Measurements from ENCODE around the gene RAPGEF1. TPM values are rescaled to one million over a fixed set of nuclear protein-coding genes. Genes with fewer than 3 reads are reported as not detected.

Gene RAPGEF1
- total and polyA plus RNA-seq, 9 of the 15 experiments (the other 6 are each of a cell fraction or from before 2014, with no cell fraction given), result 0.06 to 44.1 (median 19.9) TPM

DNA sequence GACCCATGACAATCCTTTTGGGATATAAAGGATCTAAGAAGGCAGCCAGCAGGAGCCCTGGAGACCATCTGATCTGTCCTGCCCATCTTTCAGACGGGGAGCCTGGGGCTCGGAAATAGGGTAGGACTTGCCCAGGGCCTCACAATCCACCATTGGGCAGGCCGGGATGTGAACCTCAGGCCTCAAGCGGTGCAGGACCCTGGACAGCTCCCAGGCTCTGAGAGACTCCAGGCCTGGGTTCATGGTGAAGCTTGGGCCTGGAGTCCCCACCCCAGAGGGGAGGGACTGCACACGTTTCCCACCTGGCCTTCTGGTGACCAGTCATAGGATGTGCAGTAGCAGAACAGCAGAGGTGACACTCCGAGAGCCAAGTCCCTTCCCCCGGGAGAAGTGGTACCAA, 36.6 kb upstream of the RAPGEF1 start (continued):
- TF ChIP-seq, protein P1, sequence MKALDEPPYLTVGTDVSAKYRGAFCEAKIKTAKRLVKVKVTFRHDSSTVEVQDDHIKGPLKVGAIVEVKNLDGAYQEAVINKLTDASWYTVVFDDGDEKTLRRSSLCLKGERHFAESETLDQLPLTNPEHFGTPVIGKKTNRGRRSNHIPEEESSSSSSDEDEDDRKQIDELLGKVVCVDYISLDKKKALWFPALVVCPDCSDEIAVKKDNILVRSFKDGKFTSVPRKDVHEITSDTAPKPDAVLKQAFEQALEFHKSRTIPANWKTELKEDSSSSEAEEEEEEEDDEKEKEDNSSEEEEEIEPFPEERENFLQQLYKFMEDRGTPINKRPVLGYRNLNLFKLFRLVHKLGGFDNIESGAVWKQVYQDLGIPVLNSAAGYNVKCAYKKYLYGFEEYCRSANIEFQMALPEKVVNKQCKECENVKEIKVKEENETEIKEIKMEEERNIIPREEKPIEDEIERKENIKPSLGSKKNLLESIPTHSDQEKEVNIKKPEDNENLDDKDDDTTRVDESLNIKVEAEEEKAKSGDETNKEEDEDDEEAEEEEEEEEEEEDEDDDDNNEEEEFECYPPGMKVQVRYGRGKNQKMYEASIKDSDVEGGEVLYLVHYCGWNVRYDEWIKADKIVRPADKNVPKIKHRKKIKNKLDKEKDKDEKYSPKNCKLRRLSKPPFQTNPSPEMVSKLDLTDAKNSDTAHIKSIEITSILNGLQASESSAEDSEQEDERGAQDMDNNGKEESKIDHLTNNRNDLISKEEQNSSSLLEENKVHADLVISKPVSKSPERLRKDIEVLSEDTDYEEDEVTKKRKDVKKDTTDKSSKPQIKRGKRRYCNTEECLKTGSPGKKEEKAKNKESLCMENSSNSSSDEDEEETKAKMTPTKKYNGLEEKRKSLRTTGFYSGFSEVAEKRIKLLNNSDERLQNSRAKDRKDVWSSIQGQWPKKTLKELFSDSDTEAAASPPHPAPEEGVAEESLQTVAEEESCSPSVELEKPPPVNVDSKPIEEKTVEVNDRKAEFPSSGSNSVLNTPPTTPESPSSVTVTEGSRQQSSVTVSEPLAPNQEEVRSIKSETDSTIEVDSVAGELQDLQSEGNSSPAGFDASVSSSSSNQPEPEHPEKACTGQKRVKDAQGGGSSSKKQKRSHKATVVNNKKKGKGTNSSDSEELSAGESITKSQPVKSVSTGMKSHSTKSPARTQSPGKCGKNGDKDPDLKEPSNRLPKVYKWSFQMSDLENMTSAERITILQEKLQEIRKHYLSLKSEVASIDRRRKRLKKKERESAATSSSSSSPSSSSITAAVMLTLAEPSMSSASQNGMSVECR (CRISPR knock-in tag; IDR thresholded peaks at IDR 0.05), result no peak
- TF ChIP-seq KDM5B (IDR thresholded peaks at IDR 0.05; ENCODE audit: insufficient replicate concordance, low read depth, low read length), result no peak
- TF ChIP-seq EHMT2 (IDR thresholded peaks at IDR 0.05), result peak; percentile 97
- TF ChIP-seq EGR1 (conservative IDR thresholded peaks at IDR 0.05), result no peak
- 0 out of 2 replicates have a peak, but pooled peaks have one; percentile 47 for TF ChIP-seq ZNF766 (CRISPR knock-in tag; conservative IDR thresholded peaks at IDR 0.05)

DNA sequence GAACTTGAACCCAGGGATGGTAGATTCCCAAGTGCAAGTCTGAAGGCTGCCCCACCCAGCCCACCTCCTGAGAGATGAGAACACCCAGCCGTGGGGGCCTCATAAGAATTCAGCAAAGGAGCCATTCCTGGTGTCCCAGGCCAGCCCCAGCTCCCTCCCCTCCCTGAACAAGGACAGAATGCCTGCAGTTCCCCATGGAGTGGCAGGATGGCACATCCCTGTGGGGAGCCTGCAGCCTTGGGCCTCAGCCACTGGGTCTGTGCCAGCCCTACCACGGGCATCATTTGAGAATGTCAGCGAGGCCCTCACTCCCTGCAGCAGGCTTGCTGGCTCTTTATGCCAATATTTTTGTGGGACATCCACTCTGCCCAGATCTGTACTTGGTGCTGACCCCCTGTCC, 36.2 kb upstream of the RAPGEF1 start:
- peaks cover 2 to 41% of the 10 kb centered on the region in 2 experiments; a peak in 3 of 5 replicates for H3K27me3 ChIP-seq (ENCODE audit: control insufficient read depth in 2 of 2, insufficient read depth in 2 of 2, low read length in 2 of 2)
- H3K79me2 ChIP-seq (ENCODE audit: control insufficient read depth, insufficient read depth, low read length), result no peaks in the 10 kb centered on the region
- in situ Hi-C loops (cut with MboI) (no loop called here), intact Hi-C loops (cut with micrococcal nuclease) (no loop called here)
- no peak overlapping the region for H3K27ac ChIP-seq (ENCODE audit: extremely low read depth, low read depth, low read length)
- no TSS peak for BruUV-seq (replicated peaks)
- FAIRE-seq (no peak), DNase-seq (ENCODE audit: extremely low read depth in 1 of 4, low spot score in 3 of 4) (no peak), ATAC-seq (no peak)
- no peak overlapping the region for H3K4me3 ChIP-seq
- H3K4me2 ChIP-seq (ENCODE audit: insufficient read depth, low read length), result no peak overlapping the region
- H3K36me3 ChIP-seq (ENCODE audit: control insufficient read depth, insufficient read depth, low read length), result no peaks in the 10 kb centered on the region
- POLR2A ChIA-PET, result no interaction called here
- H3K9me1 ChIP-seq (ENCODE audit: control insufficient read depth, insufficient read depth, low read length), result no peaks in the 10 kb centered on the region
- no peaks in the 10 kb centered on the region for H3K9me3 ChIP-seq (replicated peaks; ENCODE audit: control insufficient read depth, insufficient read depth, low read depth, low read length)
- CTCF ChIA-PET (ENCODE audit: low intra/inter-chr PET ratio), result no interaction called here
- peaks cover 3% of the 10 kb centered on the region; the same call in 1 of the 2 replicates for H4K20me1 ChIP-seq (replicated peaks; ENCODE audit: control insufficient read depth, insufficient read depth, low read length)
- WGBS (ENCODE audit: insufficient coverage, low coverage, missing lambda C conversion rate), result 0% methylated on average over 3 of the region's 3 CpGs
- no peak overlapping the region for H3K9ac ChIP-seq (ENCODE audit: insufficient read depth in 1 of 2, low read depth in 2 of 2, low read length in 2 of 2)
- peaks cover 0 to 3% of the 10 kb centered on the region in 2 experiments; a peak in 2 of 5 replicates for H3K4me1 ChIP-seq (replicated peaks in 1 of 2; ENCODE audit: control insufficient read depth in 2 of 2, insufficient read depth in 2 of 2, low read length in 2 of 2)
- H2AFZ ChIP-seq (ENCODE audit: low read depth, low read length), result no peak overlapping the region
- TF ChIP-seq EWSR1 (IDR thresholded peaks at IDR 0.05; ENCODE audit: borderline replicate concordance, low read depth, partially characterized antibody), result no peak
- TF ChIP-seq, protein P2, sequence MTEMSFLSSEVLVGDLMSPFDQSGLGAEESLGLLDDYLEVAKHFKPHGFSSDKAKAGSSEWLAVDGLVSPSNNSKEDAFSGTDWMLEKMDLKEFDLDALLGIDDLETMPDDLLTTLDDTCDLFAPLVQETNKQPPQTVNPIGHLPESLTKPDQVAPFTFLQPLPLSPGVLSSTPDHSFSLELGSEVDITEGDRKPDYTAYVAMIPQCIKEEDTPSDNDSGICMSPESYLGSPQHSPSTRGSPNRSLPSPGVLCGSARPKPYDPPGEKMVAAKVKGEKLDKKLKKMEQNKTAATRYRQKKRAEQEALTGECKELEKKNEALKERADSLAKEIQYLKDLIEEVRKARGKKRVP (CRISPR knock-in tag; IDR thresholded peaks at IDR 0.05), result no peak
- no peak for TF ChIP-seq BACH1 (tag; IDR thresholded peaks at IDR 0.05)
- no peak for TF ChIP-seq PRMT5 (CRISPR knock-in tag; IDR thresholded peaks at IDR 0.05)
- no peak for TF ChIP-seq ZNF583 (CRISPR knock-in tag; IDR thresholded peaks at IDR 0.05)
- no peak for TF ChIP-seq RBM34 (IDR thresholded peaks at IDR 0.05; ENCODE audit: borderline replicate concordance, insufficient read depth, low read length)
- no peak for TF ChIP-seq XRCC3 (IDR thresholded peaks at IDR 0.05)
- no peak for TF ChIP-seq KAT7 (CRISPR knock-in tag; IDR thresholded peaks at IDR 0.05; ENCODE audit: borderline replicate concordance)
- no peak for TF ChIP-seq SIN3A (IDR thresholded peaks at IDR 0.05; ENCODE audit: borderline replicate concordance in 2 of 2, control insufficient read depth in 1 of 2, low read depth in 2 of 2, low read length in 2 of 2)
- TF ChIP-seq MBD1 (CRISPR knock-in tag; IDR thresholded peaks at IDR 0.05), result no peak
